ENCODE data around the gene CNN1. TPM values are rescaled to one million over a fixed set of nuclear protein-coding genes. Genes with fewer than 3 reads are reported as not detected.
A peak's percentile ranks its signal among the peaks of the same experiment; 100 is the strongest.

Gene CNN1
- total and polyA plus RNA-seq, 2 of the 13 experiments (the other 11 are each of a cell fraction or from before 2014, with no cell fraction given), result 0.70 to 1.1 TPM

GRCh38 chr19:11505032-11505503, 33.6 kb upstream of the CNN1 start (continued):
- peak; percentile 22; the same call in 1 of the 2 replicates for TF ChIP-seq ERF (CRISPR knock-in tag; IDR thresholded peaks at IDR 0.05)
- TF ChIP-seq, protein P1, sequence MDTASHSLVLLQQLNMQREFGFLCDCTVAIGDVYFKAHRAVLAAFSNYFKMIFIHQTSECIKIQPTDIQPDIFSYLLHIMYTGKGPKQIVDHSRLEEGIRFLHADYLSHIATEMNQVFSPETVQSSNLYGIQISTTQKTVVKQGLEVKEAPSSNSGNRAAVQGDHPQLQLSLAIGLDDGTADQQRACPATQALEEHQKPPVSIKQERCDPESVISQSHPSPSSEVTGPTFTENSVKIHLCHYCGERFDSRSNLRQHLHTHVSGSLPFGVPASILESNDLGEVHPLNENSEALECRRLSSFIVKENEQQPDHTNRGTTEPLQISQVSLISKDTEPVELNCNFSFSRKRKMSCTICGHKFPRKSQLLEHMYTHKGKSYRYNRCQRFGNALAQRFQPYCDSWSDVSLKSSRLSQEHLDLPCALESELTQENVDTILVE (CRISPR knock-in tag; IDR thresholded peaks at IDR 0.05), result no peak
- TF ChIP-seq ZNF883 (CRISPR knock-in tag; IDR thresholded peaks at IDR 0.05; ENCODE audit: not compliant biosample characterization), result no peak
- TF ChIP-seq CBFB (CRISPR knock-in tag; IDR thresholded peaks at IDR 0.05), result no peak
- no peak for TF ChIP-seq GTF2F1 (IDR thresholded peaks at IDR 0.05; ENCODE audit: low read length)
- TF ChIP-seq, protein P2, sequence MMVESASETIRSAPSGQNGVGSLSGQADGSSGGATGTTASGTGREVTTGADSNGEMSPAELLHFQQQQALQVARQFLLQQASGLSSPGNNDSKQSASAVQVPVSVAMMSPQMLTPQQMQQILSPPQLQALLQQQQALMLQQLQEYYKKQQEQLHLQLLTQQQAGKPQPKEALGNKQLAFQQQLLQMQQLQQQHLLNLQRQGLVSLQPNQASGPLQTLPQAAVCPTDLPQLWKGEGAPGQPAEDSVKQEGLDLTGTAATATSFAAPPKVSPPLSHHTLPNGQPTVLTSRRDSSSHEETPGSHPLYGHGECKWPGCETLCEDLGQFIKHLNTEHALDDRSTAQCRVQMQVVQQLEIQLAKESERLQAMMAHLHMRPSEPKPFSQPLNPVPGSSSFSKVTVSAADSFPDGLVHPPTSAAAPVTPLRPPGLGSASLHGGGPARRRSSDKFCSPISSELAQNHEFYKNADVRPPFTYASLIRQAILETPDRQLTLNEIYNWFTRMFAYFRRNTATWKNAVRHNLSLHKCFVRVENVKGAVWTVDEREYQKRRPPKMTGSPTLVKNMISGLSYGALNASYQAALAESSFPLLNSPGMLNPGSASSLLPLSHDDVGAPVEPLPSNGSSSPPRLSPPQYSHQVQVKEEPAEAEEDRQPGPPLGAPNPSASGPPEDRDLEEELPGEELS (CRISPR knock-in tag; IDR thresholded peaks at IDR 0.05), result peak; percentile 32; the same call in 1 of the 2 replicates
- no peak for TF ChIP-seq ZNF770 (CRISPR knock-in tag; IDR thresholded peaks at IDR 0.05)
- TF ChIP-seq TFAP4 (IDR thresholded peaks at IDR 0.05; ENCODE audit: borderline replicate concordance, low read depth), result peak; percentile 17; the same call in 1 of the 2 replicates
- TF ChIP-seq, protein P3, sequence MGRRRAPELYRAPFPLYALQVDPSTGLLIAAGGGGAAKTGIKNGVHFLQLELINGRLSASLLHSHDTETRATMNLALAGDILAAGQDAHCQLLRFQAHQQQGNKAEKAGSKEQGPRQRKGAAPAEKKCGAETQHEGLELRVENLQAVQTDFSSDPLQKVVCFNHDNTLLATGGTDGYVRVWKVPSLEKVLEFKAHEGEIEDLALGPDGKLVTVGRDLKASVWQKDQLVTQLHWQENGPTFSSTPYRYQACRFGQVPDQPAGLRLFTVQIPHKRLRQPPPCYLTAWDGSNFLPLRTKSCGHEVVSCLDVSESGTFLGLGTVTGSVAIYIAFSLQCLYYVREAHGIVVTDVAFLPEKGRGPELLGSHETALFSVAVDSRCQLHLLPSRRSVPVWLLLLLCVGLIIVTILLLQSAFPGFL (CRISPR knock-in tag; IDR thresholded peaks at IDR 0.05), result no peak
- peak; percentile 87 for TF ChIP-seq SP2 (CRISPR knock-in tag; IDR thresholded peaks at IDR 0.05)
- TF ChIP-seq, protein P4, sequence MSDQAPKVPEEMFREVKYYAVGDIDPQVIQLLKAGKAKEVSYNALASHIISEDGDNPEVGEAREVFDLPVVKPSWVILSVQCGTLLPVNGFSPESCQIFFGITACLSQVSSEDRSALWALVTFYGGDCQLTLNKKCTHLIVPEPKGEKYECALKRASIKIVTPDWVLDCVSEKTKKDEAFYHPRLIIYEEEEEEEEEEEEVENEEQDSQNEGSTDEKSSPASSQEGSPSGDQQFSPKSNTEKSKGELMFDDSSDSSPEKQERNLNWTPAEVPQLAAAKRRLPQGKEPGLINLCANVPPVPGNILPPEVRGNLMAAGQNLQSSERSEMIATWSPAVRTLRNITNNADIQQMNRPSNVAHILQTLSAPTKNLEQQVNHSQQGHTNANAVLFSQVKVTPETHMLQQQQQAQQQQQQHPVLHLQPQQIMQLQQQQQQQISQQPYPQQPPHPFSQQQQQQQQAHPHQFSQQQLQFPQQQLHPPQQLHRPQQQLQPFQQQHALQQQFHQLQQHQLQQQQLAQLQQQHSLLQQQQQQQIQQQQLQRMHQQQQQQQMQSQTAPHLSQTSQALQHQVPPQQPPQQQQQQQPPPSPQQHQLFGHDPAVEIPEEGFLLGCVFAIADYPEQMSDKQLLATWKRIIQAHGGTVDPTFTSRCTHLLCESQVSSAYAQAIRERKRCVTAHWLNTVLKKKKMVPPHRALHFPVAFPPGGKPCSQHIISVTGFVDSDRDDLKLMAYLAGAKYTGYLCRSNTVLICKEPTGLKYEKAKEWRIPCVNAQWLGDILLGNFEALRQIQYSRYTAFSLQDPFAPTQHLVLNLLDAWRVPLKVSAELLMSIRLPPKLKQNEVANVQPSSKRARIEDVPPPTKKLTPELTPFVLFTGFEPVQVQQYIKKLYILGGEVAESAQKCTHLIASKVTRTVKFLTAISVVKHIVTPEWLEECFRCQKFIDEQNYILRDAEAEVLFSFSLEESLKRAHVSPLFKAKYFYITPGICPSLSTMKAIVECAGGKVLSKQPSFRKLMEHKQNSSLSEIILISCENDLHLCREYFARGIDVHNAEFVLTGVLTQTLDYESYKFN (CRISPR knock-in tag; conservative IDR thresholded peaks at IDR 0.05), result 0 out of 2 replicates have a peak, but pooled peaks have one; percentile 23
- TF ChIP-seq ZNF792 (CRISPR knock-in tag; IDR thresholded peaks at IDR 0.05), result 0 out of 2 replicates have a peak, but pooled peaks have one; percentile 8
- TF ChIP-seq, protein P5, sequence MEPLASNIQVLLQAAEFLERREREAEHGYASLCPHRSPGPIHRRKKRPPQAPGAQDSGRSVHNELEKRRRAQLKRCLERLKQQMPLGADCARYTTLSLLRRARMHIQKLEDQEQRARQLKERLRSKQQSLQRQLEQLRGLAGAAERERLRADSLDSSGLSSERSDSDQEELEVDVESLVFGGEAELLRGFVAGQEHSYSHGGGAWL (CRISPR knock-in tag; IDR thresholded peaks at IDR 0.05), result no peak
- TF ChIP-seq, protein P6, sequence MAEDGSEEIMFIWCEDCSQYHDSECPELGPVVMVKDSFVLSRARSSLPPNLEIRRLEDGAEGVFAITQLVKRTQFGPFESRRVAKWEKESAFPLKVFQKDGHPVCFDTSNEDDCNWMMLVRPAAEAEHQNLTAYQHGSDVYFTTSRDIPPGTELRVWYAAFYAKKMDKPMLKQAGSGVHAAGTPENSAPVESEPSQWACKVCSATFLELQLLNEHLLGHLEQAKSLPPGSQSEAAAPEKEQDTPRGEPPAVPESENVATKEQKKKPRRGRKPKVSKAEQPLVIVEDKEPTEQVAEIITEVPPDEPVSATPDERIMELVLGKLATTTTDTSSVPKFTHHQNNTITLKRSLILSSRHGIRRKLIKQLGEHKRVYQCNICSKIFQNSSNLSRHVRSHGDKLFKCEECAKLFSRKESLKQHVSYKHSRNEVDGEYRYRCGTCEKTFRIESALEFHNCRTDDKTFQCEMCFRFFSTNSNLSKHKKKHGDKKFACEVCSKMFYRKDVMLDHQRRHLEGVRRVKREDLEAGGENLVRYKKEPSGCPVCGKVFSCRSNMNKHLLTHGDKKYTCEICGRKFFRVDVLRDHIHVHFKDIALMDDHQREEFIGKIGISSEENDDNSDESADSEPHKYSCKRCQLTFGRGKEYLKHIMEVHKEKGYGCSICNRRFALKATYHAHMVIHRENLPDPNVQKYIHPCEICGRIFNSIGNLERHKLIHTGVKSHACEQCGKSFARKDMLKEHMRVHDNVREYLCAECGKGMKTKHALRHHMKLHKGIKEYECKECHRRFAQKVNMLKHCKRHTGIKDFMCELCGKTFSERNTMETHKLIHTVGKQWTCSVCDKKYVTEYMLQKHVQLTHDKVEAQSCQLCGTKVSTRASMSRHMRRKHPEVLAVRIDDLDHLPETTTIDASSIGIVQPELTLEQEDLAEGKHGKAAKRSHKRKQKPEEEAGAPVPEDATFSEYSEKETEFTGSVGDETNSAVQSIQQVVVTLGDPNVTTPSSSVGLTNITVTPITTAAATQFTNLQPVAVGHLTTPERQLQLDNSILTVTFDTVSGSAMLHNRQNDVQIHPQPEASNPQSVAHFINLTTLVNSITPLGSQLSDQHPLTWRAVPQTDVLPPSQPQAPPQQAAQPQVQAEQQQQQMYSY (CRISPR knock-in tag; IDR thresholded peaks at IDR 0.05), result peak; percentile 88

Measured in HepG2 (cell line).